Endometrial microvascular endothelial cells (primary cell): Measurements from ENCODE around the gene ACIN1. TPM values are rescaled to one million over a fixed set of nuclear protein-coding genes. Genes with fewer than 3 reads are reported as not detected.

Experiments
- in situ Hi-C: cut with HindIII; loops from 2 replicates; pipeline ENCODE4 v1.10.0; 2017; ENCODE audit warnings: low sequenced_read_pairs, low pct_unique_long_range_greater_than_20kb; ENCODE audit errors: inconsistent ontology term
- total RNA-seq: library from RNA; depleted of rRNA; stranded (reverse); fragments of >200 nt; gene quantifications from one replicate; pipeline ENCODE4 v1.2.3, GENCODE V29; 2015; ENCODE audit errors: inconsistent ontology term

ACIN1 gene, protein sequence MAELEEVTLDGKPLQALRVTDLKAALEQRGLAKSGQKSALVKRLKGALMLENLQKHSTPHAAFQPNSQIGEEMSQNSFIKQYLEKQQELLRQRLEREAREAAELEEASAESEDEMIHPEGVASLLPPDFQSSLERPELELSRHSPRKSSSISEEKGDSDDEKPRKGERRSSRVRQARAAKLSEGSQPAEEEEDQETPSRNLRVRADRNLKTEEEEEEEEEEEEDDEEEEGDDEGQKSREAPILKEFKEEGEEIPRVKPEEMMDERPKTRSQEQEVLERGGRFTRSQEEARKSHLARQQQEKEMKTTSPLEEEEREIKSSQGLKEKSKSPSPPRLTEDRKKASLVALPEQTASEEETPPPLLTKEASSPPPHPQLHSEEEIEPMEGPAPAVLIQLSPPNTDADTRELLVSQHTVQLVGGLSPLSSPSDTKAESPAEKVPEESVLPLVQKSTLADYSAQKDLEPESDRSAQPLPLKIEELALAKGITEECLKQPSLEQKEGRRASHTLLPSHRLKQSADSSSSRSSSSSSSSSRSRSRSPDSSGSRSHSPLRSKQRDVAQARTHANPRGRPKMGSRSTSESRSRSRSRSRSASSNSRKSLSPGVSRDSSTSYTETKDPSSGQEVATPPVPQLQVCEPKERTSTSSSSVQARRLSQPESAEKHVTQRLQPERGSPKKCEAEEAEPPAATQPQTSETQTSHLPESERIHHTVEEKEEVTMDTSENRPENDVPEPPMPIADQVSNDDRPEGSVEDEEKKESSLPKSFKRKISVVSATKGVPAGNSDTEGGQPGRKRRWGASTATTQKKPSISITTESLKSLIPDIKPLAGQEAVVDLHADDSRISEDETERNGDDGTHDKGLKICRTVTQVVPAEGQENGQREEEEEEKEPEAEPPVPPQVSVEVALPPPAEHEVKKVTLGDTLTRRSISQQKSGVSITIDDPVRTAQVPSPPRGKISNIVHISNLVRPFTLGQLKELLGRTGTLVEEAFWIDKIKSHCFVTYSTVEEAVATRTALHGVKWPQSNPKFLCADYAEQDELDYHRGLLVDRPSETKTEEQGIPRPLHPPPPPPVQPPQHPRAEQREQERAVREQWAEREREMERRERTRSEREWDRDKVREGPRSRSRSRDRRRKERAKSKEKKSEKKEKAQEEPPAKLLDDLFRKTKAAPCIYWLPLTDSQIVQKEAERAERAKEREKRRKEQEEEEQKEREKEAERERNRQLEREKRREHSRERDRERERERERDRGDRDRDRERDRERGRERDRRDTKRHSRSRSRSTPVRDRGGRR
- total RNA-seq: 75.6 TPM

DNA sequence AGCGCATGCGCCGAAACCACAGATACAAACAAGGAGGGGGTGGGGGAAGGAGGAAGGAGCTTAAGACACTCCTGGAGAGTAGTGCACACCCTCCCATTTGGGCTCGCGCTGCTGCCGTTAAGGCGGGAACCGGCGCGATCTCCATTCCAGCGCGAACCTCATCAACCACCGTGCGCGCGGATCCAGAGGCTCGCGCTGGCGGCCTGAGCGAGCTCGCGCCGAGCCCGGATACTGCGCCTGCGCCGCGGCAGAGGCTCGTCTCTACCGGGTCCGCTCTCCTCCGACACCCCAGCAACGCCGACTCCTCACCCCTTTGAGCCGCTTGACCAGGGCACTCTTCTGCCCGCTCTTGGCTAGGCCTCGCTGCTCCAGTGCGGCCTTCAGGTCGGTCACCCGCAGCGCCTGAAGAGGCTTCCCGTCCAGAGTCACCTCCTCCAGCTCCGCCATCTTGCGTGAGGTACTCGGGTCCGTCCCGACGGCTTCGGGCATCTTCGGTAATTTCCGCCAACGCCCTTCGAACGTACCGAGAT lies at the start of gene ACIN1:
Gene ACIN1, minus strand, starts transcription at position 471 of the 530 bp plus-strand sequence. Its CDS starts 24 bp downstream, at position 447.
- in situ Hi-C loops: loop anchor here (25.0 kb wide), 1 partner anchor 107 kb away; the partner anchor contains the start of gene AJUBA

DNA sequence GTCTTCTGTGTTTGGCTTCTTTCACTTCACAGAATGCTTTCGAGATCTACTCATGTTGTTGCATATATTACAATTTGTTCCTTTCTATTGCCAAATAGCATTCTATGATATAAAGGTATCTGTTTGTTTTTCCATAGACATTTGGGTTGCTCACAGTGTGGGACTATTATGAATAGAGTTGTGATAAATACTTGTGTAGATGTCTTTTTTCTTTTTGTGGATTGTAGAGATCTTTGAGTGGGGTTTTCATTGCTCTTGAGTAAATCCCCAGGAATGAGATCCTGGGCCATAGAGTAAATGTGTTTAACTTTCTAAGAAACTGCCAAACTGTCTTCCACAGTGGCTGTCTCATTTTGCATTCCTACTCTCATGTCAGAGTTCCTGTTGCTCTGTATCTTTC lies 49.0 kb upstream of the ACIN1 start:
- in situ Hi-C loops: no loop called here

DNA sequence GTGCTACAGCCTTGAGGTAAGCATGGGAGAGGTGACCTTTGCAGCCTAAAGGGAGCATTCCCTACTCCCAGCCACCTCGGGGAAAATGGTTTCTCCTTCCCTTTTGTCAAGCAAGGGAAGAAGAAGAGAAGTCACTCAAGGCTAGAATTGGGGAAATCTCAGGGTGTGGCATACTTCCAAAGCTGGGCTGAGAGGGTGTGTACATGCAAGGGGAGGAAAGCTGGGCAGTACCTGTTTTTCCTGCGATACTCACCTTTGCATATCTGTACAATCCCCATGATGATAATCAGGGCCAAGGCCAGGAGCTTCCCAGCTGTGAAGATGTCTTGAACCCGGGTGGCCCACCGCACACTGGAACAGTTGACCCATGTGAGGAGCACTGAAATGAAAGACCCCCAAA lies 47.9 kb upstream of the ACIN1 start:
- in situ Hi-C loops: no loop called here

DNA sequence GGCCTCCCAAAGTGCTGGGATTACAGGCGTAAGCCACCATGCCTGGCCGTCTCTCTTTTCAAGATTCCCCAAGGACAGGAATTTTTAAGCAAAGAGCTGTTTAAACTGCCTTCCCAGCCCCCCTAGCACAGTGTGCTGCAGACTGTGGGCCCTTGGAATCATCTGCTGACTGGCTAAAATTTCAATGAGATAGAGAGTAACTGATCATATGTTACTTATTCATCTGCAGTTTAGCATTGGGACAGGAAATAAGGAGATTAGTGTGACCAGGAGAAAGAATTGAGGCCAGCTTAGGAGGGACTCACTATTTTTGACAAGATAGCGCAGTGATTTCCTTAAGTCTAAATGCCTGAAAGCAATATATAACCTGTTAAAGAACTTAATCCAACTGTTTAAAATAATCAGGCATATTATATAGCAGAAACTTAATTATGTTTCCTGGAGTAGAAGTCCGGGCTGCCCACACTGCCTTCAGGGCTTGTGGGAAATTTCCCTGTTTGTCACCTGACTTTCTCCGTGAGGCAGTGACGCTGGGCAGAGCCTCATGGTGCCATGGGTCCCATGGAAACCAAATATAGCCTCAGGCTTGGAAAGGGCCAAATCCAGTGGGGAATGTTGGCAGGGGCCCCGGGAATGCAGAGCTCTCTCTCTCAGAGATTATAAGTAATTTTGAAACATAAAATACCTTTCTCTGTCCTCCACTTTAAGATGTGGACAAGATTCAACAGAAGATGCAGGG lies 46.9 kb upstream of the ACIN1 start:
- in situ Hi-C loops: no loop called here

DNA sequence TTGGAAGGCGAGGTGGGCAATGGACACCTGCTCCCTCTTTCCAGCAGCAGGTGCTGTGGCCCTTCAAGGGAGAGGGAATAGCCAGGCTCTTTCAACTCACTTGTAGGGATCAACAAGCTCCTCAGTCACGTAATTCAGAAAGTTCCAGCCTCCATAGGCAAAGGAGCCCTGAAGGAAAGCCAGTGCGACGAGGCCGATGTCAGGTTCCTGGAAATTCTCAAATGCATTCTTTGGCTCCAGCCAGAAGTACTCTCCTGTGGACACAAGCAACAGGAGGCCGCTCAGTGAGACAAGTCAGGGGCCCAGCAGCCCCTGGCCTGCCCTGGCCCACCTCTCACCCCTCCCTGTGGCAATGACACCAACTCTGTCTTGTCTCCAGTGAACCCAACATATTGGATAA lies 45.4 kb upstream of the ACIN1 start:
- in situ Hi-C loops: no loop called here

DNA sequence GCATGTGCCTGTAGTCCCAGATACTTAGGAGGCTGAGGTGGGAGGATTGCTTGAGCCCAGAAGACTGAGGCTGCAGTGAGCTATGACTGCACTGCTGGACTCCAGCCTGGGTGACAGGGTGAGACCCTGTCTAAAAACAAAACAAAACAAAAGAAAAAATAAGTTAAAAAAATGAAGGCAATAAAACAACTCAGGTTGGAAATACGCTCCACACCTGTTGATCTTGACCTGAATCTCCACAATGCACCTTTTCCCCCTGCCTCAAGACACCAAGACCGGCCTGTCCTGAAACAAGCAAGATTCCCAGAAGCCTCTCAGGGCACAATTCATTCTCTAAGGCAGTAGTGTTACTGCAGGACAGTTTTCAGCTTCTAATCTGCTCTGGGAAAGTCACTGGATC lies 44.9 kb upstream of the ACIN1 start:
- in situ Hi-C loops: no loop called here

DNA sequence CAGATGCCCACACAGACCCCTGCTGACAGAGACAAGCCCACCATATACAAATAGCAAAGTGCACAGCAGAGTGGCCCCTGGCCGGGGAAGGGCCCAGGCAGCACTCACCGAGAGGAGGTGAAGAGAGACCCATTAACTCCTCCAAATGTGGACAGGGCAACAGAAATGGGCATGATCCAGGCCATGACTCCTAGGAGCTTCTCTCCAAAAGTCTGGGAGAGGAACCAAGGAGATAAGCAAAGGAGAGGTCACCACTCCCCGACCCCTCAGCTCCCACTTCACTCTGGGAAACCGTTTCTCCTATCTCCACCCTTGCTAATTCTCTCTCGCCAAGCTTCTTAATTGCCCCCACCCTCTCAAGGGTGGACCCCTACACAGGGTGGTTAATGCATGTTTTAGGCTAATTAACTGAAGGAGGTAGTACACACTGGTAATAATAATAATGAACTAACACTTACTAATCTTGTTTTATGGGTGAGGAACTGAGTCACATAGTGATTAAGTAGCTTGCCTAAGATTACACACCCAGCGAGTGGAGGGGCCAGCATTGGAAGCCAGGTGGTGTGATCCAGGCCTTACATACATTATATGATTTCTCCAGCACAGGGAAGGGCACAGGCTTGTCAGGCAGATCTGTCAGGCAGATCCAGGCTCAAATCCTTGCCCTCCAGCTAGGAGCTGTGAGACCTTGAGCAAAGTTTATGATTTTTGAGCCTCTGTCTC lies 43.0 kb upstream of the ACIN1 start:
- in situ Hi-C loops: no loop called here

DNA sequence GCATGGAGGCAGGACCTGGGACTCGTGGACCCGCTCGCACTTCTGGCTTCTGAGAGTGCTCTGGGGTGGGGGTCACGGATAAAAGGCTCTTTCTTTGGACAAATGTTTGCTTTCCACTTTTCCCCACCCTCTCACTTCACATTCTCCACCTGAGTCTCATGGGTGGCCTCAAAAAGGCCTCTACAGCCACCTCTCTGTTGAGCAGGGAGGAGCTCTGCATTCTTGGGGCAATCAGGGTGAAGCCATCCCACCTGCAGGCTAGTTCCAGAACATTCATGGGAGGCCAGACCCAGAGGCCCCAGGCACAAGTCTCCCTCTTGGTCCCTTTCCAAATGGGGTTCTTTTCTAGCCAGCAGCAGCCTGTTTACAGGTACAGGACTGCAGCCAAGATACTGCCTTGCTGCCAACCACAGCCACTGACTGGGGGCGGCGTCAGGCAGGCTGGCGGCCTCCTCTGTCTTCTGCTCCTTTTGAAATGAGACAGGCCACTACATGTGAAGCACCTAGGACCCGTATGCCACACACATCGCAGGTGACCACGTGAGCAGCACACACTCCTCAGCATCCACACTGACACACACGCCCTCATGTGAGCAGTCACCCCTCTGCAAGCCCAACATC lies 42.4 kb upstream of the ACIN1 start:
- in situ Hi-C loops: no loop called here

DNA sequence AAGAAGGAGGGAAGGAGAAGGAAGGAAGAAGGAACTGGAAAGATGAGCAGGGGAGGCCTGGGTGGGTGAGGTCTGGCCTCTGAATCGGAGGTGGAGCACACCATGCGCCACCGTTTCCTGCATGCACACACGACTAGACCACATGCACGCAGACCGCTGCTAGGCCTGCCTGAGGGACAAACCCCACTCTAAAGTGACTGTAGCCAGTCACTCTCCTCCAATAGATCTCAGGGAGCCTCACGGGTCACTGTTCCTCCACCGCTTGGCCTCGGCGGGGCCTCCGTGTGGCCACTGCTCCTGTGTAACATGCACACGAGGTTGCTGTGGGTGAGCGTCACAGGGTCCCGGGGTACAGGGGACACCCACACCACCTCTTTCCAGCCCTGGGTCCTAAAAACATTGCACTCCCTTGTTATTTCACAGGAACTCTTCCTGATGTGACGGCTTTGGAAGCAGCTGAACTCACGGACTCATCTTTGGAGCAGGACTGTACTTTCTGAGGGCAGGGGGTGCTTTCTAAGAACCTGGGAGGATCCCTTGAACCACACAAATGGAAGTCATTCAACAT lies 41.7 kb upstream of the ACIN1 start:
- in situ Hi-C loops: no loop called here

DNA sequence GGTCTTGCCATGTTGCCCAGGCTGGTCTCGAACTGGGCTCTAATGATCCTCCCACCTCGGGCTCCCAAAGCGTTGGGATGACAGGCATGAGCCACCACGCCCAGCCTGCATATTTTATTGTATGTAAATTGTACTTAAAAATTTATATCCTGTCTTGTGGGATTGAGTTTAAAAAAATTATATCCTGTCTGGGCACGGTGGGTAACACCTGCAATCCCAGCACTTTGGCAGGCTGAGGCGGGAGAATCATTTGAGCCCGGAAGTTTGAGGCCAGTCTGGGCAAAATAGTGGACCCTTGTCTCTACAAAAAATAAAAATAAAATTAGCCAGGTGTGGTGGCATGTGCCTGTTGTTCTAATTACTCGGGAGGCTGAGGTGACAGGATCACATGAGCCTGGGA lies 38.0 kb upstream of the ACIN1 start:
- in situ Hi-C loops: no loop called here

DNA sequence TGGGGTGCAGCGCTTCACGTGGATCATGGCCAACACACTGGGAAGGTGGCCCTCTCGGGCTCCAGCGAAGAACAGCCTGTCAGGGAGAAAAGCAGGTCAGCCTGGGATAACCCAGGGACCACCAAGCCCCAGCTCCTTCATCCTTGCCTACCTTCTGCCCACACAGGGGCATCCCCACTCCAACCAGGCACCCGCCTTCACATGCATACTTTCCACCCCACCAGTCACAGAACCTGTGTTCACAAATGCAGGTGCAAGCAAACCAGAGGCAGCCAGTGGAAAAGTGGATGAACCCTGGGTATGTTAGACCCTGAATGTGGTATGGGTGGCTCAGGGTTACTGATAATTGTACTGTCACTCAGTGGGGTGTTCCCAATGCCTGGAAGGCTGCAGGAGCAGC lies 36.5 kb upstream of the ACIN1 start:
- in situ Hi-C loops: no loop called here

DNA sequence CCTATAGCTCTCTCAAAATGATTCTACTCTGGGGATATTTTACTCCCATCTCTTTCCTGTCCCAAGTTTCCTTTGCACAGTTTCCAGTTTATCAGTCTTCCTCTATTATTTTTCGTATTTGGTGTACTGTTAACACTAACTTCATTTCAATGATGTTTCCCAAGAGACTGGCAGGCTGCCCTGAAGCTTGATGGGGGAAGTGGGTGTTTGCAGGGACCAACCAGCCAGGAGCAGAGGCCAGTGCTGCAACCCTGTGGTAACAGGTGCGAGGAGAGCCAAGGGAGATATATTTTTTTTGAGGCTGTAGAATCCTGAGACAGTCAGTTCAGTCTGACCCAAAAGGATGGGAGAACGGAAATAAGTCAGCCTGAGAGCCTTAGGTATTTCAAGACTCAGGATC lies 35.9 kb upstream of the ACIN1 start:
- in situ Hi-C loops: no loop called here

DNA sequence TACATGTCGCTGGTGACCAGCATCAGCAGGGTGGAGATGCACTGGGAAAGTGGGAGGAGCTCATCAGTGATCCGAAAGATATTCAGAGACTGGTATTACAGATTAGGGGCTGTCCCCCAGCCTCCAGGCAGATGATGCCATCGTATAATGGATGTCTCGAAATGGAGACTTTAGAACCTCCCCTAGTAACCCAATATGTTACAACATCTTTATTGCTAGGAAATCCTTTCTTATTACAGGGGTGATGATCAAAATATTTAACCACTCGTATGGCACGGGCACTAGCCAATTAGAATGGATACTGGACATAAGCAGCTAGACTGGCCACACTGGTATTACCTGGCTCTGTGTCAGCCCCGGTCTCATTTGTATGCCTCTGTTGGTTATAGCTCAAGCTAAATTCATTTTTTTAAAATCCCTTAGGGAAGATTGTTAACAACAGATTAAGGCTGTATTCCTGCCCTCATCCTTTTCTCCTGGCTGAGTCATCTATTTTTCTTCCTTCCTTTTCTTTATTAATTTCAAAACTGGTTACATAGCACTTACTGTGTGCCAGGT lies 34.9 kb upstream of the ACIN1 start:
- in situ Hi-C loops: no loop called here

DNA sequence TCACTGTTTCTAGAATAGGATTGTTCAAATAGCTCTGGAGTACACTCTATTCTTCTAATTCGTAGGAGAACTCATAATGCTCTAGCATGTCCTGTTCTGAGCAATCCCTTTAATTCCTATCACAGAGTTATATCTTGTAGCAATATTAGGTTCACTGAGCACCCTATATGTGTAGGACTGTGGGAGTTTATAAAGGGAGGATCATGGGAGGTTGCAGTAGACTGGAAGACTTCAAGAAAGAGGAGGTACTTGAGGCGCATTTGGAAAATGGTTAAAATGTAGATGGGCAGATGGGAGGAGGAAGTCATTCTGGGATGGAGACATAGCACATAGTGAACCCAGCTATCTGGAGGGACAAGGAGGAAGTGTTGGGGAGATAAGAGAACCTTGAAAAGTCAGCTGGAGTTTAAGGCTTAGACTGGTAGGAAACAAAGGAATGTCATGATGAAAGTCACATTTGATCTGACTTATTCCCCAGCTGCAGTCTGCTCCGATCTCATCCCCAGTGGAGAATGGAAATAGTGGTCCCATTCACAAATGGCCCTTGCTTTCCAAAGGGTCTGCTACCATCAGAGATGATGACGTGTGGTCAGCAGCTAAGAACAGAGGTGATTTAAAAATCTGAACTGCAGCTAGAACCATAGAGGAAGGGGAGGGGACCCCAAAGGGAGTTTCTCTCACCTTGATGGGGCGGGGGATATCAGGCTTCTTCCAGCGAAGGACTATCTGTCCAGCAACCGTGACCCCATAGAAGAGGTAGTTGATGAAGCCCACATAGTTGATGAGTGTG lies 34.2 kb upstream of the ACIN1 start:
- in situ Hi-C loops: no loop called here

DNA sequence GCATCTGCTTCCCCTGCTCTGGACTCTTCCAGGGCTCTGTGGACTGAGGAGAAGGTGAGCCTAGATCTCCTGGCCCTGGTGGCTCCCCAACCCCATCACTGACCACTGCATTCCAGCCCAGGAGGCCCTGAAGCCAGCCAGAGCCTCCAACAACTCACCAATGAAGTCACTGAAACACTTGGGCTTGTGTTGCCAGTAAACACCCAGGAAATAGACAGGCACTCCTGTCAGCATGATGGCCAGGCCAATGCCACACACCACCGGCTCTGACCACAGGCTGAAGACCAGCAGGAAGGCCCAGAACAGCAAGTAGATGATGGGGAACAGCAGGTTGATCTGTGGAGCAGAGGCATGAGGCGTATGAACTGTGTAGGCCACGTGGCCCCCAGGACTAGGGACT lies 32.9 kb upstream of the ACIN1 start:
- in situ Hi-C loops: no loop called here
